Measurements from ENCODE around the gene PC. TPM values are rescaled to one million over a fixed set of nuclear protein-coding genes. Genes with fewer than 3 reads are reported as not detected.
"Not testable (repeated sequence)": the region's sequence is repeated elsewhere in the genome, so short reads cannot be mapped to it uniquely, and the experiment has no call there.

The PC gene
- total RNA-seq, 4 donors from 2014 or later: 91.0 to 240 (median 134) TPM

- ATAC-seq (ENCODE audit: low FRiP score): no peak
- TF ChIP-seq, protein P1, sequence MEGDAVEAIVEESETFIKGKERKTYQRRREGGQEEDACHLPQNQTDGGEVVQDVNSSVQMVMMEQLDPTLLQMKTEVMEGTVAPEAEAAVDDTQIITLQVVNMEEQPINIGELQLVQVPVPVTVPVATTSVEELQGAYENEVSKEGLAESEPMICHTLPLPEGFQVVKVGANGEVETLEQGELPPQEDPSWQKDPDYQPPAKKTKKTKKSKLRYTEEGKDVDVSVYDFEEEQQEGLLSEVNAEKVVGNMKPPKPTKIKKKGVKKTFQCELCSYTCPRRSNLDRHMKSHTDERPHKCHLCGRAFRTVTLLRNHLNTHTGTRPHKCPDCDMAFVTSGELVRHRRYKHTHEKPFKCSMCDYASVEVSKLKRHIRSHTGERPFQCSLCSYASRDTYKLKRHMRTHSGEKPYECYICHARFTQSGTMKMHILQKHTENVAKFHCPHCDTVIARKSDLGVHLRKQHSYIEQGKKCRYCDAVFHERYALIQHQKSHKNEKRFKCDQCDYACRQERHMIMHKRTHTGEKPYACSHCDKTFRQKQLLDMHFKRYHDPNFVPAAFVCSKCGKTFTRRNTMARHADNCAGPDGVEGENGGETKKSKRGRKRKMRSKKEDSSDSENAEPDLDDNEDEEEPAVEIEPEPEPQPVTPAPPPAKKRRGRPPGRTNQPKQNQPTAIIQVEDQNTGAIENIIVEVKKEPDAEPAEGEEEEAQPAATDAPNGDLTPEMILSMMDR (IDR thresholded peaks at IDR 0.05): no peak
- DNase-seq (ENCODE audit: low spot score): no peak
Measured at GRCh38 chr11:66962801-66963200, 4.6 kb upstream of the PC start.

DNA sequence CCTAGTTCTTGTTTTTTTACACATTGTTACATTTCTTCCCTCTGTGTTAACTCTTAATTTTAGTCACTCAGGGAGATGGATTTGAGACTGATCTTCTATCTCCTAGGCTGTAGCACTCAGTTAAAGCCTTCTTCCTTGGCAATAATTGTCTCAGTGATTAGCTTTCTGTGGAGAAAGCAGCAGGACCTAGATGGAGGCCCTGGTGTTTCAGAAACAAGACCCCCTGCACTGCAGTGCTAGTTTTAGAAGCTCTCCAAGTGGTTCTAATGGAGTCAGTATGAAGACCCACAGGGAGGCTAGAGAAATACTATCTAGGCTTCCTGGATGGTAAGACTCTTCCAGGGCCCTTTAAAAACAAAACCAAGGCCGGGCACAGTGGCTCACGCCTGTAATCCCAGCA, 4.1 kb upstream of the PC start:
- TF ChIP-seq, protein P1 (IDR thresholded peaks at IDR 0.05): no peak
- no peak for ATAC-seq (ENCODE audit: low FRiP score)

DNA sequence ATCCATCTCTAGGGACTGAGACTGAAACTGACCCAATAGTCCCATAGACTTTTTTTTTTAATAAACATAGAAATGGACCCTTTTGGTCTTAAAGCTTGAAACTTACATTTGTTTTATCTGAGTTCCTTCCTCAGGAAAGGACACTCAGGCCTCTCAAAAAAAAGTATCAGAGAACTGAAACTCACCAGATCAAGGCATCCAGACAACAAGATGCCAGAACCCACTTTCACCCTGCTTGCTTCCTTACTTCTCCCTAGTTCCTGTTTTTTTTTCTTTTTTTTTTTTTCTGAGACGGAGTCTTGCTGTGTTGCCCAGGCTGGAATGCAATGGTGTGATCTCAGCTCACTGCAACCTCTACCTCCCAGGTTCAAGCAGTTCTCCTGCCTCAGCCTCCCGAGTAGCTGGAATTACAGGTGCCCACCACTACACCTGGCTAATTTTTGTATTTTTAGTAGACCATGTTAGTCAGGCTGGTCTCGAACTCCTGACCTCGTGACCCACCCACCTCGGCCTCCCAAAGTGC, 3.6 kb upstream of the PC start:
- DNase-seq (ENCODE audit: low spot score); ATAC-seq (ENCODE audit: low FRiP score): not testable (repeated sequence)

More for the DNA sequence above, 4.1 kb upstream of the PC start:
- no peak for DNase-seq (ENCODE audit: low spot score)

DNA sequence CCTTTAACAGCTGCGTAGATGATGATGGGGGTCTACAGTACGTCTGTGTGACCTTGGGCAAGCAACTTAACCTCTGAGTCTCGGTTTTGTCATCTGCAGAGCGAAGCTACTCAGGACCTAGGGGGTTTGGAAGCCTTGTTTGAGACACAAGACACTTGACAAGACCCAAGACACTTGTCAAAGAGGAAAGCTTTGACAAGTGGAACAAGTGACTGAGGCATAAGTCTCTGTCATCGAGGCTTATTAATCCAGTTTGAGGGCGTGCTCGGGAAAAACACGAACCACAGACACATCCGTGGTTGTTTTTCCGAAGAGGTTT, 732 bp upstream of the PC start:
- TF ChIP-seq, protein P1 (IDR thresholded peaks at IDR 0.05): no peak
- no peak for DNase-seq (ENCODE audit: low spot score)
- no peak for ATAC-seq (ENCODE audit: low FRiP score)

- TF ChIP-seq, protein P1 (IDR thresholded peaks at IDR 0.05): no peak
- ATAC-seq (ENCODE audit: low FRiP score) (peak; percentile 16), DNase-seq (ENCODE audit: low spot score) (no peak)
Measured at GRCh38 chr11:66957971-66958231, 282 bp downstream of the PC start.

- DNase-seq (ENCODE audit: low spot score) (no peak), ATAC-seq (ENCODE audit: low FRiP score) (no peak)
- TF ChIP-seq, protein P1 (IDR thresholded peaks at IDR 0.05): no peak
Measured at GRCh38 chr11:66956689-66957290, 1.4 kb downstream of the PC start.

- no peak for DNase-seq (ENCODE audit: low spot score)
- ATAC-seq (ENCODE audit: low FRiP score): no peak
- TF ChIP-seq, protein P1 (IDR thresholded peaks at IDR 0.05): no peak
Measured at GRCh38 chr11:66953081-66953833, 4.9 kb downstream of the PC start.
